IMR-90 (cell line): ENCODE results near the gene ERC2. TPM values are rescaled to one million over a fixed set of nuclear protein-coding genes. Genes with fewer than 3 reads are reported as not detected.

Experiments
- ATAC-seq: fragments of 200-7000 bp; cut with Tn5 transposase; 2 replicates; pipeline ENCODE4 v1.9.1; 2020; ENCODE audit warnings: low read depth, mild to moderate bottlenecking, moderate library complexity
- BruUV-seq: library from RNA; stranded (reverse); fragments of 400-500 nt; replicated peaks from 2 replicates; lab custom pipeline; 2021; lab: Mats Ljungman, UMichigan
- CTCF ChIA-PET: fragments of 300-600 bp; formaldehyde crosslinking; extraction: SDS; loops from one replicate; lab custom pipeline; 2021; ENCODE audit warnings: antibody characterized with exemption; lab: Yijun Ruan, JAX
- POLR2A ChIA-PET: fragments of 300-600 bp; sonication (Branson Sonifier 250); formaldehyde crosslinking; loops from one replicate; lab custom pipeline; 2022; ENCODE audit warnings: antibody characterized with exemption; ENCODE audit not compliant: unreplicated experiment; lab: Charles Lee
- DNase-seq: peaks from one replicate; pipeline ENCODE4 v3.0.0; 2013
- H2AFZ ChIP-seq: replicated peaks from 2 replicates; pipeline ENCODE3; 2013; ENCODE audit warnings: low read length, mild to moderate bottlenecking; ENCODE audit not compliant: poor library complexity
- H2AK5ac ChIP-seq: 2 replicates; pipeline ENCODE4 v1.6.1; 2013; ENCODE audit warnings: low read depth, low read length, inconsistent platforms
- H2AK9ac ChIP-seq: replicated peaks from 2 replicates; pipeline ENCODE3; 2013; ENCODE audit warnings: mild to moderate bottlenecking, low read depth, low read length, moderate library complexity; ENCODE audit not compliant: poor library complexity
- H2BK120ac ChIP-seq: 2 replicates; pipeline ENCODE4 v1.6.1; 2013; ENCODE audit warnings: low read depth, low read length, inconsistent platforms
- H2BK15ac ChIP-seq: 3 replicates; pipeline ENCODE4 v1.6.1; 2013; ENCODE audit warnings: low read depth, low read length, inconsistent platforms
- H2BK20ac ChIP-seq: 2 replicates; pipeline ENCODE4 v1.6.1; 2013; ENCODE audit warnings: low read depth, mild to moderate bottlenecking, inconsistent platforms, low read length, moderate library complexity
- H2BK5ac ChIP-seq: 2 replicates; pipeline ENCODE4 v1.6.1; 2013; ENCODE audit warnings: mild to moderate bottlenecking, low read depth, low read length, inconsistent platforms; ENCODE audit not compliant: poor library complexity, severe bottlenecking
- H3K14ac ChIP-seq: replicated peaks from 2 replicates; pipeline ENCODE4 v1.6.1; 2013; ENCODE audit warnings: low read depth, low read length, inconsistent platforms
- H3K18ac ChIP-seq: 2 replicates; pipeline ENCODE4 v1.6.1; 2013; ENCODE audit warnings: low read depth, low read length, control low read depth
- H3K23ac ChIP-seq: 2 replicates; pipeline ENCODE4 v1.6.1; 2013; ENCODE audit warnings: low read depth, low read length, inconsistent platforms
- H3K27ac ChIP-seq: 2 replicates; pipeline ENCODE4 v1.5.1; 2013; ENCODE audit warnings: mild to moderate bottlenecking, control low read depth, low read length; ENCODE audit not compliant: insufficient read depth
- H3K27me3 ChIP-seq: 2 replicates; pipeline ENCODE4 v1.6.1; 2013; ENCODE audit warnings: low read length; ENCODE audit not compliant: control insufficient read depth, insufficient read depth
- H3K36me3 ChIP-seq: 2 replicates; pipeline ENCODE4 v1.6.1; 2013; ENCODE audit warnings: low read length, mixed read lengths; ENCODE audit not compliant: control insufficient read depth, insufficient read depth
- H3K4ac ChIP-seq: 2 replicates; pipeline ENCODE4 v1.6.1; 2013; ENCODE audit warnings: low read depth, low read length, inconsistent platforms
- H3K4me1 ChIP-seq: 2 replicates; pipeline ENCODE4 v1.6.1; 2013; ENCODE audit warnings: low read length, mixed read lengths; ENCODE audit not compliant: control insufficient read depth, insufficient read depth
- H3K4me2 ChIP-seq: 2 replicates; pipeline ENCODE4 v1.6.1; 2013; ENCODE audit warnings: low read depth, mild to moderate bottlenecking, control low read depth, low read length, moderate library complexity
- H3K4me3 ChIP-seq: 2 replicates; pipeline ENCODE4 v1.5.1; 2013; ENCODE audit warnings: low read depth, mild to moderate bottlenecking, control low read depth, low read length, moderate library complexity; ENCODE audit not compliant: insufficient read depth
- H3K56ac ChIP-seq: 2 replicates; pipeline ENCODE4 v1.6.1; 2013; ENCODE audit warnings: low read length, inconsistent platforms; ENCODE audit not compliant: insufficient read depth; ENCODE audit errors: extremely low read depth
- H3K79me1 ChIP-seq, 2 experiments: 2 replicates each; pipeline ENCODE4 v1.6.1; 2013; ENCODE audit warnings: low read length in 2 of 2, inconsistent platforms in 1 of 2, low read depth in 1 of 2
- H3K9ac ChIP-seq: 2 replicates; pipeline ENCODE4 v1.6.1; 2013; ENCODE audit warnings: low read depth, low read length, control low read depth
- H3K9me1 ChIP-seq: 2 replicates; pipeline ENCODE4 v1.6.1; 2013; ENCODE audit warnings: low read length, inconsistent platforms; ENCODE audit not compliant: insufficient read depth
- H3K9me3 ChIP-seq: 2 replicates; pipeline ENCODE4 v1.6.1; 2013; ENCODE audit warnings: low read length; ENCODE audit not compliant: control insufficient read depth, insufficient read depth
- H4K20me1 ChIP-seq: 2 replicates; pipeline ENCODE4 v1.6.1; 2013; ENCODE audit warnings: low read length, inconsistent platforms; ENCODE audit not compliant: insufficient read depth
- H4K5ac ChIP-seq: 2 replicates; pipeline ENCODE4 v1.6.1; 2013; ENCODE audit warnings: mild to moderate bottlenecking, low read depth, low read length, control low read depth
- H4K8ac ChIP-seq, 2 experiments: 2 replicates each; pipeline ENCODE4 v1.6.1; 2013; ENCODE audit warnings: low read depth in 2 of 2, low read length in 2 of 2, control low read depth in 1 of 2, inconsistent platforms in 1 of 2
- H4K91ac ChIP-seq: 2 replicates; pipeline ENCODE4 v1.6.1; 2013; ENCODE audit warnings: low read depth, low read length, inconsistent platforms; ENCODE audit not compliant: insufficient read depth
- CTCF ChIP-seq: conservative IDR thresholded peaks from 2 replicates; pipeline ENCODE4 v1.5.1; 2012; ENCODE audit warnings: mild to moderate bottlenecking, low read depth, low read length, improper control_type of control experiment
- ELK1 ChIP-seq: fragments of 150-350 bp; IDR thresholded peaks from 2 replicates; pipeline ENCODE4 v1.6.1; 2016; ENCODE audit warnings: low read depth, mild to moderate bottlenecking, low read length, moderate library complexity, borderline replicate concordance
- FOS ChIP-seq: fragments of 150-350 bp; IDR thresholded peaks from 2 replicates; pipeline ENCODE4 v1.6.1; 2016; ENCODE audit warnings: low read depth, low read length
- MAZ ChIP-seq: IDR thresholded peaks from 2 replicates; pipeline ENCODE4 v1.6.1; 2012; ENCODE audit warnings: low read depth, mild to moderate bottlenecking, low read length, improper control_type of control experiment, moderate library complexity, borderline replicate concordance
- MXI1 ChIP-seq: IDR thresholded peaks from 2 replicates; pipeline ENCODE4 v1.6.1; 2012; ENCODE audit warnings: low read depth, mild to moderate bottlenecking, low read length, moderate library complexity, borderline replicate concordance
- NFE2L2 ChIP-seq: fragments of 150-350 bp; IDR thresholded peaks from 2 replicates; pipeline ENCODE4 v1.6.1; 2016; ENCODE audit warnings: low read depth, mild to moderate bottlenecking, low read length
- POLR2A ChIP-seq: IDR thresholded peaks from 2 replicates; pipeline ENCODE4 v1.6.1; 2012; ENCODE audit warnings: mild to moderate bottlenecking, low read depth, low read length
- RFX5 ChIP-seq: IDR thresholded peaks from 2 replicates; pipeline ENCODE4 v1.8.0; 2012; ENCODE audit warnings: low read depth, mild to moderate bottlenecking, low read length, moderate library complexity
- SMC3 ChIP-seq: fragments of 150-350 bp; IDR thresholded peaks from 2 replicates; pipeline ENCODE4 v1.6.1; 2016; ENCODE audit warnings: low read depth, mild to moderate bottlenecking, antibody characterized with exemption, low read length, moderate library complexity
- WGBS, 2 experiments: methylation state at CpG; one replicate each; pipeline versions ENCODE4 v1.1.5 to v1.1.7; 2013; ENCODE audit warnings: missing lambda C conversion rate in 2 of 2; ENCODE audit not compliant: insufficient read length in 1 of 2; ENCODE audit errors: extremely low coverage in 2 of 2; 5-methylcytosine and 5-hydroxymethylcytosine counted together
- dilution Hi-C: fragments of 300-500 bp; cut with HindIII; formaldehyde crosslinking; loops from one replicate; pipeline ENCODE4 v1.14.3; 2018; ENCODE audit warnings: low sequenced_read_pairs; ENCODE audit not compliant: unreplicated experiment
- in situ Hi-C: fragments of 300-500 bp; cut with MboI; formaldehyde crosslinking; loops from 3 replicates; pipeline ENCODE4 v1.14.3; 2019; ENCODE audit warnings: low sequenced_read_pairs, inconsistent platforms, mixed read lengths
- intact Hi-C: fragments of 100-400 bp; cut with micrococcal nuclease; formaldehyde crosslinking; loops from 2 replicates; pipeline ENCODE4 v1.10.0; 2022
- polyA plus RNA-seq, 3 experiments: library from polyadenylated mRNA; depleted of rRNA; stranded (reverse); fragments of >200 nt; gene quantifications; 2 replicates each; pipeline ENCODE4 v1.2.3, GENCODE V29; 2012; ENCODE audit warnings: low replicate concordance in 1 of 3
- total RNA-seq: library from RNA; depleted of rRNA; stranded (reverse); fragments of >200 nt; gene quantifications from 2 replicates; pipeline ENCODE4 v1.2.3, GENCODE V29; 2012

ERC2 gene
- total and polyA plus RNA-seq, 2 of the 4 experiments (the other 2 are of a cell fraction) = 0.17 to 0.18 TPM

- Histone ChIP-seq H2BK20ac (no peak overlapping the region), H4K20me1 (no peaks in the 10 kb centered on the region), H2AFZ (no peak overlapping the region), H3K9ac (no peak overlapping the region), H3K79me1 (no peaks in the 10 kb centered on the region), H3K4ac (no peak overlapping the region), H4K8ac (no peak overlapping the region), H3K18ac (no peak overlapping the region), H2BK15ac (no peak overlapping the region), H3K27ac (no peak overlapping the region), H4K91ac (no peak overlapping the region), H2AK5ac (no peak overlapping the region), H3K56ac (no peak overlapping the region), H3K9me1 (no peaks in the 10 kb centered on the region), H3K27me3 (no peaks in the 10 kb centered on the region), H3K9me3 (no peaks in the 10 kb centered on the region), H3K4me3 (no peak overlapping the region), H3K36me3 (no peaks in the 10 kb centered on the region), H2BK120ac (no peak overlapping the region), H3K14ac (no peak overlapping the region), H4K5ac (no peak overlapping the region), H3K4me2 (no peak overlapping the region), H3K4me1 (no peaks in the 10 kb centered on the region), H2AK9ac (no peak overlapping the region), H2BK5ac (no peak overlapping the region), H3K23ac (no peak overlapping the region)
- ChIA-PET POLR2A (no interaction called here), CTCF (interaction anchor here (0.7 to 1.1 kb wide), 3 partner anchors 9 to 12 kb away, joined by 3 read pairs; no protein-coding TSS in a partner anchor)
- in situ Hi-C loops = no loop called here
- no peak for ATAC-seq
- no CpG with 5 or more reads among the region's 2 CpGs for WGBS, 2 experiments
- dilution Hi-C loops = no loop called here
- intact Hi-C loops = no loop called here
- TF ChIP-seq RFX5 (no peak), POLR2A (no peak), ELK1 (no peak), SMC3 (no peak), MAZ (no peak), MXI1 (no peak), CTCF (no peak), FOS (no peak), NFE2L2 (no peak)
- no peak for DNase-seq
- BruUV-seq = no TSS peak
Measured at GRCh38 chr3:55805169-55805568, 663.1 kb downstream of the ERC2 start.
